Fibroblast of skin of abdomen (primary cell): Measurements from ENCODE around the gene CHST11.

Experiments
- DNase-seq: peaks from one replicate; pipeline ENCODE4 v3.0.0-alpha.2; 2013

Gene CHST11

GRCh38 chr12:104702565-104703139 is 245.9 kb downstream of the CHST11 start:
- peak; percentile 11 for DNase-seq

GRCh38 chr12:104703372-104703771 is 246.6 kb downstream of the CHST11 start:
- no peak for DNase-seq

GRCh38 chr12:104704224-104704779 is 247.6 kb downstream of the CHST11 start:
- DNase-seq, result no peak

GRCh38 chr12:104707194-104707593 is 250.4 kb downstream of the CHST11 start:
- DNase-seq, result peak; percentile 14

- DNase-seq, result no peak
Observed at GRCh38 chr12:104707794-104708558, 251.2 kb downstream of the CHST11 start.

- no peak for DNase-seq
Observed at GRCh38 chr12:104708891-104709290, 252.1 kb downstream of the CHST11 start.

- DNase-seq, result peak; percentile 30
Observed at GRCh38 chr12:104709692-104710435, 253.1 kb downstream of the CHST11 start.

- DNase-seq, result peak; percentile 84
Observed at GRCh38 chr12:104710940-104711689, 254.4 kb downstream of the CHST11 start.

GRCh38 chr12:104712477-104712876 is 255.7 kb downstream of the CHST11 start:
- DNase-seq, result peak; percentile 37

GRCh38 chr12:104712968-104713367 is 256.2 kb downstream of the CHST11 start:
- DNase-seq, result no peak

GRCh38 chr12:104713444-104713843 is 256.7 kb downstream of the CHST11 start:
- DNase-seq, result no peak

GRCh38 chr12:104714369-104714768 is 257.6 kb downstream of the CHST11 start:
- no peak for DNase-seq

- DNase-seq, result no peak
Observed at GRCh38 chr12:104716172-104716571, 259.4 kb downstream of the CHST11 start.

GRCh38 chr12:104718304-104718929 is 261.7 kb downstream of the CHST11 start:
- peak; percentile 49 for DNase-seq

GRCh38 chr12:104719700-104720338 is 263.1 kb downstream of the CHST11 start:
- no peak for DNase-seq

GRCh38 chr12:104720339-104721038 is 263.7 kb downstream of the CHST11 start:
- peak; percentile 49 for DNase-seq

GRCh38 chr12:104721039-104721405 is 264.3 kb downstream of the CHST11 start:
- no peak for DNase-seq

- no peak for DNase-seq
Observed at GRCh38 chr12:104721936-104722335, 265.2 kb downstream of the CHST11 start.

- no peak for DNase-seq
Observed at GRCh38 chr12:104722601-104723534, 266.1 kb downstream of the CHST11 start.

GRCh38 chr12:104723895-104724294 is 267.1 kb downstream of the CHST11 start:
- DNase-seq, result no peak
